ENCODE data around the gene ZNF396. TPM values are rescaled to one million over a fixed set of nuclear protein-coding genes. Genes with fewer than 3 reads are reported as not detected.
A peak's percentile ranks its signal among the peaks of the same experiment; 100 is the strongest.

Gene ZNF396
- polyA plus RNA-seq, 3 donors, result 1.0 to 1.9 (median 1.1) TPM

DNA sequence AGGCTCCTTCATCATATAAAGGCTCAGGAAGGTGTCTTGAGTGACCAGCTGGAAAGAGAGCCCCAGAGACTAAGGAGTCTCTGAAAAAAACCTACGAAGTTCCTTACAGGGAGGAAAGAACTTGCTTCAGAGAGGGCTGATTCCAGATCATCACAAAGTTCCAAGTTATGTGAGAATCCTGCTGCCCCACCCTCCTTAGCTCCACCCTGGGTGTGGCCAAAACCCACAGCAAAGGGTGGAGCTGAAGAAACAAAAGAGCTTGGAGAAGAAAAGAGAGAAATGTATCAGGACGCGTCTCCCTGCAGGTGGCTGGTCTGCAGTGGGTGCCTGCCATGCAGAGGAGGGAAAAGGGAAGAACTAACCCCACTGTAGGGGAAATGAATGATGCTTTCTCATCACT is 32.8 kb upstream of the ZNF396 start:
- Histone ChIP-seq H3K27me3 (ENCODE audit: control insufficient read depth in 2 of 2, insufficient read depth in 2 of 2, low read length in 2 of 2) (no peaks in the 10 kb centered on the region), H3K4me2 (replicated peaks; ENCODE audit: extremely low read depth, low read length, poor library complexity, severe bottlenecking) (no peak overlapping the region), H3K9ac (ENCODE audit: insufficient read depth, low read length, poor library complexity, severe bottlenecking) (no peak overlapping the region), H3K9me3 (replicated peaks in 1 of 2; ENCODE audit: control insufficient read depth in 1 of 2, insufficient read depth in 1 of 2, low read length in 2 of 2) (no peaks in the 10 kb centered on the region), H4K20me1 (ENCODE audit: insufficient read depth, low read length) (no peaks in the 10 kb centered on the region), H3K36me3 (replicated peaks in 1 of 2; ENCODE audit: control insufficient read depth in 1 of 2, insufficient read depth in 2 of 2, low read length in 2 of 2) (no peaks in the 10 kb centered on the region), H3K4me3 (replicated peaks in 1 of 3; ENCODE audit: low read depth in 2 of 3, low read length in 3 of 3) (no peak overlapping the region), H2AFZ (ENCODE audit: insufficient read depth, low read depth, low read length, poor library complexity, severe bottlenecking) (peak overlapping the region; percentile 13), H3K79me2 (ENCODE audit: insufficient read depth, low read length) (no peaks in the 10 kb centered on the region), H3K27ac (ENCODE audit: low read depth in 1 of 2, low read length in 2 of 2) (no peak overlapping the region), H3K4me1 (ENCODE audit: control insufficient read depth in 1 of 2, insufficient read depth in 2 of 2, low read length in 2 of 2) (peaks cover 27 to 43% of the 10 kb centered on the region in 2 donors)
- peak overlapping the region in 1 of 2 donors; percentile 71 for H3K4me3 Mint-ChIP-seq
- H3K4me1 Mint-ChIP-seq, result peaks cover 42% of the 10 kb centered on the region
- intact Hi-C loops (cut with micrococcal nuclease), result loop anchor here in 1 of 2 donors (5.0 to 10.0 kb wide), 2 partner anchors 87 to 175 kb away; partner anchors contain the start of genes GALNT1 and INO80C
- peak overlapping the region in 1 of 7 donors; percentile 43 for H3K27ac Mint-ChIP-seq
- WGBS (ENCODE audit: insufficient coverage), result 64% methylated on average over 3 of the region's 3 CpGs
- peaks cover 2 to 9% (median 3%) of the 10 kb centered on the region in 3 donors for H3K27me3 Mint-ChIP-seq (ENCODE audit: low read depth in 3 of 3)
- no peaks in the 10 kb centered on the region for H3K9me3 Mint-ChIP-seq
- no peak for TF ChIP-seq CTCF (IDR thresholded peaks at IDR 0.05)
- H3K36me3 Mint-ChIP-seq, result no peaks in the 10 kb centered on the region
- no peak for DNase-seq

- Mint-ChIP-seq H3K4me1 (peaks cover 35% of the 10 kb centered on the region), H3K27ac (peak overlapping the region in 2 of 7 donors; percentile 10 to 13), H3K4me3 (no peak overlapping the region), H3K36me3 (no peaks in the 10 kb centered on the region), H3K27me3 (ENCODE audit: low read depth in 3 of 3) (peaks cover 2 to 9% (median 3%) of the 10 kb centered on the region in 3 donors), H3K9me3 (no peaks in the 10 kb centered on the region)
- intact Hi-C loops (cut with micrococcal nuclease), result loop anchor here in 1 of 2 donors (5.0 kb wide), 1 partner anchor 88 kb away; the partner anchor contains the start of gene INO80C
- no peaks in the 10 kb centered on the region for H3K79me2 ChIP-seq (ENCODE audit: insufficient read depth, low read length)
- H3K27me3 ChIP-seq (ENCODE audit: control insufficient read depth in 2 of 2, insufficient read depth in 2 of 2, low read length in 2 of 2), result no peaks in the 10 kb centered on the region
- H3K4me2 ChIP-seq (replicated peaks; ENCODE audit: extremely low read depth, low read length, poor library complexity, severe bottlenecking), result no peak overlapping the region
- H3K36me3 ChIP-seq (replicated peaks in 1 of 2; ENCODE audit: control insufficient read depth in 1 of 2, insufficient read depth in 2 of 2, low read length in 2 of 2), result no peaks in the 10 kb centered on the region
- no peak for TF ChIP-seq CTCF (IDR thresholded peaks at IDR 0.05)
- no peak for DNase-seq
- no peaks in the 10 kb centered on the region for H3K9me3 ChIP-seq (replicated peaks in 1 of 2; ENCODE audit: control insufficient read depth in 1 of 2, insufficient read depth in 1 of 2, low read length in 2 of 2)
- H3K9ac ChIP-seq (ENCODE audit: insufficient read depth, low read length, poor library complexity, severe bottlenecking), result no peak overlapping the region
- no peaks in the 10 kb centered on the region for H4K20me1 ChIP-seq (ENCODE audit: insufficient read depth, low read length)
- H3K4me1 ChIP-seq (ENCODE audit: control insufficient read depth in 1 of 2, insufficient read depth in 2 of 2, low read length in 2 of 2), result peaks cover 24 to 38% of the 10 kb centered on the region in 2 donors
- peak overlapping the region; percentile 57 for H2AFZ ChIP-seq (ENCODE audit: insufficient read depth, low read depth, low read length, poor library complexity, severe bottlenecking)
- H3K27ac ChIP-seq (ENCODE audit: low read depth in 1 of 2, low read length in 2 of 2), result no peak overlapping the region
- H3K4me3 ChIP-seq (replicated peaks in 1 of 3; ENCODE audit: low read depth in 2 of 3, low read length in 3 of 3), result no peak overlapping the region
- WGBS (ENCODE audit: insufficient coverage), result 88% methylated on average over 1 of the region's 5 CpGs
These were observed 31.7 kb upstream of the ZNF396 start for GRCh38 chr18:35408843-35409261.

Measured in CD14-positive monocyte (primary cell).